ENCODE measurements around the gene CHST12. TPM values are rescaled to one million over a fixed set of nuclear protein-coding genes. Genes with fewer than 3 reads are reported as not detected.
"Not testable (repeated sequence)": the region's sequence is repeated elsewhere in the genome, so short reads cannot be mapped to it uniquely, and the experiment has no call there.

CHST12 gene
- total RNA-seq, 1 experiment from 2014 or later, result 9.9 TPM

- intact Hi-C loops (cut with micrococcal nuclease), result no loop called here
- Mint-ChIP-seq H3K27ac (ENCODE audit: low read depth, unreplicated experiment) (no peak overlapping the region), H3K4me3 (ENCODE audit: unreplicated experiment) (no peak overlapping the region), H3K27me3 (ENCODE audit: insufficient read depth, unreplicated experiment) (no peaks in the 10 kb centered on the region), H3K9me3 (ENCODE audit: unreplicated experiment) (no peaks in the 10 kb centered on the region), H3K36me3 (ENCODE audit: insufficient read depth, unreplicated experiment) (peaks cover 98% of the 10 kb centered on the region), H3K4me1 (ENCODE audit: insufficient read depth, unreplicated experiment) (peaks cover 15% of the 10 kb centered on the region)
- ChIA-PET POLR2A (interaction anchor here (1.2 to 1.6 kb wide), 2 partner anchors 9 to 23 kb away, joined by 3 to 5 read pairs; no protein-coding TSS in a partner anchor), CTCF (interaction anchor here (0.6 to 1.6 kb wide), 3 partner anchors 11 to 129 kb away, joined by 3 to 4 read pairs (median 3); no protein-coding TSS in a partner anchor)
- no peak for DNase-seq (ENCODE audit: unreplicated experiment)
- TF ChIP-seq CTCF (IDR thresholded peaks at IDR 0.05; ENCODE audit: unreplicated experiment), result no peak
- BruUV-seq (replicated peaks), result no TSS peak
These were observed 26.9 kb upstream of the CHST12 start for GRCh38 chr7:2376351-2377154.

GRCh38 chr7:2377492-2377891 is 25.9 kb upstream of the CHST12 start:
- POLR2A ChIA-PET; H3K4me1 Mint-ChIP-seq (ENCODE audit: insufficient read depth, unreplicated experiment); DNase-seq (ENCODE audit: unreplicated experiment); BruUV-seq (replicated peaks); H3K27me3 Mint-ChIP-seq (ENCODE audit: insufficient read depth, unreplicated experiment); H3K4me3 Mint-ChIP-seq (ENCODE audit: unreplicated experiment); H3K9me3 Mint-ChIP-seq (ENCODE audit: unreplicated experiment); H3K27ac Mint-ChIP-seq (ENCODE audit: low read depth, unreplicated experiment); intact Hi-C loops (cut with micrococcal nuclease): not testable (repeated sequence)
- CTCF ChIA-PET, result interaction anchor here (0.6 to 1.6 kb wide), 2 partner anchors 12 to 956 kb away, joined by 4 read pairs; no protein-coding TSS in a partner anchor
- peaks cover 98% of the 10 kb centered on the region for H3K36me3 Mint-ChIP-seq (ENCODE audit: insufficient read depth, unreplicated experiment)

GRCh38 chr7:2378125-2378524 is 25.3 kb upstream of the CHST12 start:
- DNase-seq (ENCODE audit: unreplicated experiment); BruUV-seq (replicated peaks); intact Hi-C loops (cut with micrococcal nuclease); H3K27ac Mint-ChIP-seq (ENCODE audit: low read depth, unreplicated experiment); H3K9me3 Mint-ChIP-seq (ENCODE audit: unreplicated experiment); H3K27me3 Mint-ChIP-seq (ENCODE audit: insufficient read depth, unreplicated experiment); CTCF ChIA-PET; POLR2A ChIA-PET; H3K4me1 Mint-ChIP-seq (ENCODE audit: insufficient read depth, unreplicated experiment); H3K4me3 Mint-ChIP-seq (ENCODE audit: unreplicated experiment): not testable (repeated sequence)
- peaks cover 96% of the 10 kb centered on the region for H3K36me3 Mint-ChIP-seq (ENCODE audit: insufficient read depth, unreplicated experiment)

- Mint-ChIP-seq H3K27me3 (ENCODE audit: insufficient read depth, unreplicated experiment) (no peaks in the 10 kb centered on the region), H3K36me3 (ENCODE audit: insufficient read depth, unreplicated experiment) (peaks cover 94% of the 10 kb centered on the region), H3K4me1 (ENCODE audit: insufficient read depth, unreplicated experiment) (peaks cover 5% of the 10 kb centered on the region), H3K4me3 (ENCODE audit: unreplicated experiment) (no peak overlapping the region), H3K9me3 (ENCODE audit: unreplicated experiment) (no peaks in the 10 kb centered on the region), H3K27ac (ENCODE audit: low read depth, unreplicated experiment) (no peak overlapping the region)
- no peak for DNase-seq (ENCODE audit: unreplicated experiment)
- ChIA-PET CTCF (no interaction called here), POLR2A (interaction anchor here (0.5 to 0.6 kb wide), 2 partner anchors 21 to 113 kb away, joined by 3 read pairs; no protein-coding TSS in a partner anchor)
- intact Hi-C loops (cut with micrococcal nuclease), result no loop called here
- no peak for TF ChIP-seq CTCF (IDR thresholded peaks at IDR 0.05; ENCODE audit: unreplicated experiment)
- no TSS peak for BruUV-seq (replicated peaks)
These were observed 24.2 kb upstream of the CHST12 start for GRCh38 chr7:2379161-2379560.

GRCh38 chr7:2379821-2380450 is 23.5 kb upstream of the CHST12 start:
- H3K36me3 Mint-ChIP-seq (ENCODE audit: insufficient read depth, unreplicated experiment), result peaks cover 91% of the 10 kb centered on the region
- peaks cover 5% of the 10 kb centered on the region for H3K4me1 Mint-ChIP-seq (ENCODE audit: insufficient read depth, unreplicated experiment)
- BruUV-seq (replicated peaks), result no TSS peak
- H3K27me3 Mint-ChIP-seq (ENCODE audit: insufficient read depth, unreplicated experiment), result no peaks in the 10 kb centered on the region
- ChIA-PET CTCF (no interaction called here), POLR2A (no interaction called here)
- intact Hi-C loops (cut with micrococcal nuclease), result no loop called here
- DNase-seq (ENCODE audit: unreplicated experiment), result no peak
- no peak overlapping the region for H3K27ac Mint-ChIP-seq (ENCODE audit: low read depth, unreplicated experiment)
- no peak overlapping the region for H3K4me3 Mint-ChIP-seq (ENCODE audit: unreplicated experiment)
- H3K9me3 Mint-ChIP-seq (ENCODE audit: unreplicated experiment), result no peaks in the 10 kb centered on the region
- TF ChIP-seq CTCF (IDR thresholded peaks at IDR 0.05; ENCODE audit: unreplicated experiment), result no peak

Measured in MCF 10A (cell line).